HG03521 (cell line): ENCODE measurements around the gene PDIA6.

Experiments used
- ATAC-seq: cut with Tn5 transposase; IDR thresholded peaks from one replicate; pipeline ENCODE4 v1.9.1; 2021; ENCODE audit warnings: mild to moderate bottlenecking, moderate library complexity; ENCODE audit not compliant: unreplicated experiment

PDIA6 gene

GRCh38 chr2:10812362-10813162 is at the start of gene PDIA6:
Gene PDIA6 (minus strand): TSS chr2:10812785. CDS start chr2:10812696, 89 bp downstream.
- ATAC-seq, result peak; percentile 95

DNA sequence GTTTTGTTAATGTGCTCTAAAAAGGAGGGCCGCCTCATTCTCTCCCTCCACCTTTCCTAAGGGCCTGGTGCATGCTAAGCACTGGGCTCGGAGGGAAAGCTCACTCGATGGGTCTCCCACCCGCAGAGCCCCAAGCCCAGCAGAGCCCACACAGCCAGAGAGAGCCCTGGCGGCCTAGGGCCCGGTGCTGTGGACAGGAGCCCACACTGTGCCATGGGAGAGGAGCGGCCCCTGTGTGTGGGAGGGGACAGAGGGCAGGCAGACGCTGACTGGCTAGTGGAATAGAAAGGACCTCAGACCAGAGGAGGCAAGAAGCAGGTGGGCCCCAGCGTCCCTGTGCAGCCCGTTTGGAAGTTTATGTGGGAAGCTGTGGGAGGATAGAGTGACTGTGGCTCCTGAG is 49.7 kb upstream of the PDIA6 start:
- ATAC-seq, result no peak

- no peak for ATAC-seq
Observed at GRCh38 chr2:10861765-10862164, 49.2 kb upstream of the PDIA6 start.

GRCh38 chr2:10860814-10861325 is 48.3 kb upstream of the PDIA6 start:
- no peak for ATAC-seq

- ATAC-seq, result no peak
Observed at GRCh38 chr2:10860081-10860813, 47.7 kb upstream of the PDIA6 start.

DNA sequence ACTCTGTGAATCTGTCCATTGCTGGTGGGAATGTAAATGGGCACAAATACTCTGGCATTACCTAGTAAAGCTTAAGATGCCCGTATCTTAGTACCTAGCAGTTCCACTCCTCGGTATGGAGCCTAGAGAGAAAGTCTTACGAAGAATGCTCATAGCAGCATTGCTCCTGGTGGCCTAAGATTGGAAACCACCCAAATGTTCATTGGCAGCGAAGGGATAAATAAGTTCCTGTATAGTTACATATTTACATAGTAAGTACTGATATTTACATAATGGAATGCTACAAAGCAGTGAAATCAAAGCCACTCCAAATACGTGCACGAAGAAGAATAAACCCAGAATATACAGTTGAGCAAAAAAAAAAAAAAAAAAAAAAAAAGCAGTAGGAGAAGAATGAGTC is 46.7 kb upstream of the PDIA6 start:
- no peak for ATAC-seq

DNA sequence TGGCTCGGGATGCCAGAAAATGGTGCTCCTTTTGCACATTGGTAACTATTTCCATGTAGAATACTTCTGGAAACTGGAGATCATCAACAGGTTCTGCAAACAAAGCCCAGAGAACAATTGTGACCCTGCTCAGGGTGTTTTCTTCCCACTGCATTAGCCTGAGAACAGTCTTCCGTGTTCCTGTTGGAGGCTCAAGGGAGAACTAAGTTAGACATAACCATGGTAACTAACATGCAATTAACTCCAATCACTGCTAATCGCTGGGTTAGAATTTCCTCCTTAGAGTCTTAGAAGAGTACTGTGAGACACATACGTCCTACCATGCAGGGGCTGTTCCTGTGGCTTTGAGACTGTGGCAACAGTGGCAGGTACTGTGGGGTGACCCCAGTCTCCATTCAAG is 36.0 kb upstream of the PDIA6 start:
- no peak for ATAC-seq

DNA sequence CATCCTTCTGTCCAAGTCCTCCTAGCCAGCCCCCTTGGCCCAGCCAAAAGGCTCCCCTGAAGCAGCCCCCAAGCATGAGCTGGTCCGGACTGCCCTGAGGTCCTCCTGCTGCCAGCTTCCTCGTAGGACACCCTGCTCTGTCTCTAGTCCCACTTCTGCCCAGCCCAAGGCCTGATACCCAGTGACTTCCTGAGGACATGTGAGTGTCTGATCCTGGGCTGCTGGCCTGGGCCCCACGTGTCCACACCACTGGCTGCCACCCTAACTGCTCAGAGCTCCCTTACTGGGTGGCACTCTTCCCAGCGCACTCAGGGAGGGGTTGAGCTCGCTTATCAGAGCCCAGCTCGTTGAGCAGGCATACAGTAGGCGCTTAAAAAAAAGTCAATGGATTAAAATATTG is 34.4 kb upstream of the PDIA6 start:
- no peak for ATAC-seq

- ATAC-seq, result no peak
Observed at GRCh38 chr2:10846110-10846861, 33.7 kb upstream of the PDIA6 start.

- ATAC-seq, result no peak
Observed at GRCh38 chr2:10845640-10846039, 33.1 kb upstream of the PDIA6 start.

GRCh38 chr2:10844097-10844496 is 31.5 kb upstream of the PDIA6 start:
- no peak for ATAC-seq

GRCh38 chr2:10842506-10842905 is 29.9 kb upstream of the PDIA6 start:
- ATAC-seq, result no peak

GRCh38 chr2:10841547-10842219 is 29.1 kb upstream of the PDIA6 start:
- no peak for ATAC-seq

GRCh38 chr2:10839813-10840212 is 27.2 kb upstream of the PDIA6 start:
- no peak for ATAC-seq

DNA sequence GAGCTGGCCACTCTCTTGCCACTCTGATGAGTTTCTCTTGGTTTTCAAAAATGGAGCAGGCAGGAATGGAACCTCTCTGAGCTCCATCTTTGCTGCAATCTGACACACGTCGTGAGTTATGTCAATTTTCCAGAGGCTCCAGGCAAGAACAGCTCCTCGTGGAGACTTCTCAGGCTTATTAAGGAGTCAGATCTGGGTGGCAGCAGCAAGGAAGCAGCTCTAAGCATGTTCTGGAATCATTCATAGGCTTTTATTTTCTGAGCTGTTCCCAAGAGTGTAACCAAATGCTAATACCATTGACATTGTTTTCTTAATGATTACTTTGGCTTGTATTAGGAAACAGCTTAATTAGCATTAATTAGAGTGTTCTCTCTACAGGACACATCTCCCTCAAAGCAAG is 26.1 kb upstream of the PDIA6 start:
- no peak for ATAC-seq

- ATAC-seq, result no peak
Observed at GRCh38 chr2:10837298-10838266, 25.0 kb upstream of the PDIA6 start.

DNA sequence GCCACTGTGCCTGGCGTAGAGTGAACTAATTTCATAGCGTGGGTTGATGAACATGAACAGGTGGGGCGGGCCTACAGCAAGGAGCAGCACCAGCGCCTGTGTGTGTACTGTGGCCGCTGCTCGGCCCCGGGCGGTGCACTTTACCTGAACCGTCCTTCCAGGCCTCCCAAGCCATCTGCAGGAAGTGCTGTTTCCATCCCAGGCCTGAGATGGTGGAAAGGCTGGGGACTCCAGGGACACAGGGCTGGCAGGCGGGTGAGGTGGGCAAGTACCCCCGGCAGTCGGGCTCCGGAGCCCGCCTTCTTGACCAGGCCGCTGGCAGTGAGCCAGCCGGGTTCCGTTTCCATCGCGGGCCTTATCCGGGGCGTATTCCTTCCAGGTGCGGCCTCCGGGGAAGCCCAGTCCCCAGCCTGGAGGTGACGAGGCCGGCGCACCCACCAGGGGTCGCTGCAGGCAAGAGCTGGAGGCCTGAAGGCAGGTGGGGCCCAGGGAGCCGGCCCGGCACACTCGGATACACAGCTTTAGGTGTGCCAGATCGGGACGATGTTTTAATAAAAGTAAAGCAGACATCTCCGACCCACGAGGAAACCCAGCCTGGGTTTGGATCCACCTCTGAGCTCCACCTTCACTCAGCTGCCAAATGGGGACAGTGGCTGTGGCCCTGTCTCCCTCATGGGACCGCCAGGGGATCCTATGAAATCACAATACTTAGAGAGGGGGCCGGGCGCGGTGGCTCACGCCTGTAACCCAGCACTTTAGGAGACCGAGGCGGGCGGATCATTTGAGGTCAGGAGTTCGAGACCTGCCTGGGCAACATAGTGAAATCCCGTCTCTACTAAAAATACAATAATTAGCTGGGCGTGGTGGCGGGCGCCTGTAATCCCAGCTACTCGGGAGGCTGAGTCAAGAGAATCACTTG is 22.7 kb upstream of the PDIA6 start:
- peak; percentile 62 for ATAC-seq

GRCh38 chr2:10834068-10834655 is 21.6 kb upstream of the PDIA6 start:
- no peak for ATAC-seq
